Stomach smooth muscle (tissue), 2 donors: ENCODE results near the gene TSSK2.

ENCODE experiments used
- H3K27ac ChIP-seq: one replicate; pipeline ENCODE4 v1.7.0; 2013; ENCODE audit warnings: mild to moderate bottlenecking, low read length, inconsistent platforms
- H3K27me3 ChIP-seq, 2 donors: one replicate each; pipeline ENCODE4 v1.7.0; 2013; ENCODE audit warnings: low read length in 2 of 2; ENCODE audit not compliant: insufficient read depth in 2 of 2, control insufficient read depth in 1 of 2
- H3K36me3 ChIP-seq, 2 donors: one replicate each; pipeline ENCODE4 v1.7.0; 2013; ENCODE audit warnings: low read length in 2 of 2; ENCODE audit not compliant: control insufficient read depth in 2 of 2, insufficient read depth in 2 of 2
- H3K4me1 ChIP-seq: one replicate; pipeline ENCODE4 v1.7.0; 2013; ENCODE audit warnings: low read length; ENCODE audit not compliant: control insufficient read depth, insufficient read depth
- H3K4me3 ChIP-seq, 2 donors: one replicate each; pipeline ENCODE4 v1.7.0; 2013; ENCODE audit warnings: low read length in 2 of 2
- H3K9ac ChIP-seq, 2 donors: one replicate each; pipeline ENCODE4 v1.7.0; 2013; ENCODE audit warnings: low read length in 2 of 2, mild to moderate bottlenecking in 1 of 2
- H3K9me3 ChIP-seq, 2 donors: one replicate each; pipeline ENCODE4 v1.7.0; 2013; ENCODE audit warnings: low read length in 2 of 2; ENCODE audit not compliant: control insufficient read depth in 2 of 2
- donor health status: healthy.
- donor health status: Pancreatic carcinoma.

The TSSK2 gene

GRCh38 chr22:19115628-19116027 is 15.5 kb upstream of the TSSK2 start:
- Histone ChIP-seq H3K4me3 (no peak overlapping the region), H3K36me3 (peaks cover 2% of the 10 kb centered on the region in 2 donors), H3K4me1 (peaks cover 45% of the 10 kb centered on the region), H3K27ac (no peak overlapping the region), H3K9ac (no peak overlapping the region), H3K9me3 (no peaks in the 10 kb centered on the region), H3K27me3 (no peaks in the 10 kb centered on the region)

- peaks cover 2% of the 10 kb centered on the region in 2 donors for H3K36me3 ChIP-seq
- no peaks in the 10 kb centered on the region for H3K9me3 ChIP-seq
- H3K9ac ChIP-seq = no peak overlapping the region
- peak overlapping the region in 1 of 2 donors; percentile 29 for H3K4me3 ChIP-seq
- peaks cover 52% of the 10 kb centered on the region for H3K4me1 ChIP-seq
- no peak overlapping the region for H3K27ac ChIP-seq
- no peaks in the 10 kb centered on the region for H3K27me3 ChIP-seq
Measured at GRCh38 chr22:19117111-19117512, 14.0 kb upstream of the TSSK2 start.

GRCh38 chr22:19118329-19118880 is 12.7 kb upstream of the TSSK2 start:
- Histone ChIP-seq H3K4me1 (peaks cover 58% of the 10 kb centered on the region), H3K36me3 (peaks cover under 1 to 2% of the 10 kb centered on the region in 2 donors), H3K27ac (no peak overlapping the region), H3K9me3 (no peaks in the 10 kb centered on the region), H3K9ac (no peak overlapping the region), H3K4me3 (no peak overlapping the region), H3K27me3 (no peaks in the 10 kb centered on the region)

GRCh38 chr22:19119949-19120348 is 11.2 kb upstream of the TSSK2 start:
- H3K9ac ChIP-seq = no peak overlapping the region
- H3K4me3 ChIP-seq = peak overlapping the region in 1 of 2 donors; percentile 91
- H3K36me3 ChIP-seq = peaks cover 0 to 2% of the 10 kb centered on the region in 2 donors
- peaks cover 56% of the 10 kb centered on the region for H3K4me1 ChIP-seq
- no peaks in the 10 kb centered on the region for H3K9me3 ChIP-seq
- H3K27ac ChIP-seq = no peak overlapping the region
- H3K27me3 ChIP-seq = no peaks in the 10 kb centered on the region

- Histone ChIP-seq H3K9ac (peak overlapping the region; percentile 67 to 84), H3K4me1 (peaks cover 51% of the 10 kb centered on the region), H3K27ac (peak overlapping the region; percentile 69)
Measured at GRCh38 chr22:19120829-19121630, 10.1 kb upstream of the TSSK2 start.

GRCh38 chr22:19121631-19122142 is 9.4 kb upstream of the TSSK2 start:
- Histone ChIP-seq H3K4me3 (peak overlapping the region; percentile 91 to 96), H3K4me1 (peaks cover 44% of the 10 kb centered on the region), H3K9me3 (no peaks in the 10 kb centered on the region), H3K36me3 (peaks cover 0 to 2% of the 10 kb centered on the region in 2 donors), H3K27me3 (no peaks in the 10 kb centered on the region), H3K27ac (peak overlapping the region; percentile 69), H3K9ac (peak overlapping the region; percentile 67 to 87)

More at GRCh38 chr22:19120829-19121630, 10.1 kb upstream of the TSSK2 start:
- Histone ChIP-seq H3K27me3 (no peaks in the 10 kb centered on the region), H3K4me3 (peak overlapping the region; percentile 91 to 96), H3K9me3 (no peaks in the 10 kb centered on the region), H3K36me3 (peaks cover 0 to 2% of the 10 kb centered on the region in 2 donors)

- peak within 1 kb of the TSS; percentile 69 for H3K27ac ChIP-seq
- no peaks in the 10 kb centered on the region for H3K27me3 ChIP-seq
- peak within 1 kb of the TSS; percentile 67 to 87 for H3K9ac ChIP-seq
- no peaks in the 10 kb centered on the region for H3K9me3 ChIP-seq
- H3K36me3 ChIP-seq = no peaks in the 10 kb centered on the region
- peaks cover 39% of the 10 kb centered on the region for H3K4me1 ChIP-seq
- peak within 1 kb of the TSS; percentile 91 to 96 for H3K4me3 ChIP-seq
Measured at GRCh38 chr22:19122143-19122751, 8.9 kb upstream of the TSSK2 start, which contains the start of gene DGCR2. Gene DGCR2, minus strand, starts transcription at chr22:19122412. Its CDS starts 206 bp downstream, at chr22:19122206.

GRCh38 chr22:19122752-19123492 is 8.2 kb upstream of the TSSK2 start:
- peak overlapping the region; percentile 56 to 71 for H3K4me3 ChIP-seq
- H3K27ac ChIP-seq = peak overlapping the region; percentile 49
- peaks cover 35% of the 10 kb centered on the region for H3K4me1 ChIP-seq
- H3K9me3 ChIP-seq = no peaks in the 10 kb centered on the region
- H3K27me3 ChIP-seq = no peaks in the 10 kb centered on the region
- H3K36me3 ChIP-seq = no peaks in the 10 kb centered on the region
- H3K9ac ChIP-seq = peak overlapping the region; percentile 20 to 51

GRCh38 chr22:19123936-19124335 is 7.2 kb upstream of the TSSK2 start:
- Histone ChIP-seq H3K27ac (no peak overlapping the region), H3K4me1 (peaks cover 30% of the 10 kb centered on the region), H3K9me3 (no peaks in the 10 kb centered on the region), H3K27me3 (no peaks in the 10 kb centered on the region), H3K9ac (no peak overlapping the region), H3K36me3 (no peaks in the 10 kb centered on the region), H3K4me3 (no peak overlapping the region)

- Histone ChIP-seq H3K27me3 (no peaks in the 10 kb centered on the region), H3K9ac (no peak overlapping the region), H3K9me3 (no peaks in the 10 kb centered on the region), H3K27ac (no peak overlapping the region), H3K4me1 (peaks cover 26% of the 10 kb centered on the region), H3K36me3 (no peaks in the 10 kb centered on the region), H3K4me3 (no peak overlapping the region)
Measured at GRCh38 chr22:19124377-19124776, 6.7 kb upstream of the TSSK2 start.
